ENCODE results near the gene WNT7A. TPM values are rescaled to one million over a fixed set of nuclear protein-coding genes. Genes with fewer than 3 reads are reported as not detected.
A peak's percentile ranks its signal among the peaks of the same experiment; 100 is the strongest.

The WNT7A gene
- total RNA-seq, 1 donor from 2014 or later: not detected

DNA sequence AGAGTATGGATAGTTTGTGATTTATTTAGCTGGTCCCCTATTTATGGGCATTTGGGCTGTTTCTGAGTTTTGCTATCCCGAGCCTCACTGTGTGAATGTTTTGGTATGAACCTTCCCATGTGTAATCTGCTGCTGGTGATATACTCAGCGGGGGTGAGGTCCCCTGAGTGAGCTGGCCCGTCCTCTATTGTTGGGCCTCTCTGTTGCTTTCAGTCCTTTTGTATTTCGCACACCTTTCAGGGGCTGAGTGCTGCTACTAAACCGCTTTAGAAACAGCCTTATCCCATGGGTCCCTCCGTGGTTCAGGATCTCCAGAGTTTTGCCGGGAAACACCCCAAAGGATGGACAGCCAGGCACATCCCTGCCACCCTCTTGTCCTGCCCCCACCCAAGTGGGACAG, 94.5 kb downstream of the WNT7A start:
- TF ChIP-seq, protein P1, sequence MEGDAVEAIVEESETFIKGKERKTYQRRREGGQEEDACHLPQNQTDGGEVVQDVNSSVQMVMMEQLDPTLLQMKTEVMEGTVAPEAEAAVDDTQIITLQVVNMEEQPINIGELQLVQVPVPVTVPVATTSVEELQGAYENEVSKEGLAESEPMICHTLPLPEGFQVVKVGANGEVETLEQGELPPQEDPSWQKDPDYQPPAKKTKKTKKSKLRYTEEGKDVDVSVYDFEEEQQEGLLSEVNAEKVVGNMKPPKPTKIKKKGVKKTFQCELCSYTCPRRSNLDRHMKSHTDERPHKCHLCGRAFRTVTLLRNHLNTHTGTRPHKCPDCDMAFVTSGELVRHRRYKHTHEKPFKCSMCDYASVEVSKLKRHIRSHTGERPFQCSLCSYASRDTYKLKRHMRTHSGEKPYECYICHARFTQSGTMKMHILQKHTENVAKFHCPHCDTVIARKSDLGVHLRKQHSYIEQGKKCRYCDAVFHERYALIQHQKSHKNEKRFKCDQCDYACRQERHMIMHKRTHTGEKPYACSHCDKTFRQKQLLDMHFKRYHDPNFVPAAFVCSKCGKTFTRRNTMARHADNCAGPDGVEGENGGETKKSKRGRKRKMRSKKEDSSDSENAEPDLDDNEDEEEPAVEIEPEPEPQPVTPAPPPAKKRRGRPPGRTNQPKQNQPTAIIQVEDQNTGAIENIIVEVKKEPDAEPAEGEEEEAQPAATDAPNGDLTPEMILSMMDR (IDR thresholded peaks at IDR 0.05): no peak
- TF ChIP-seq EZH2phosphoT487 (IDR thresholded peaks at IDR 0.05): no peak
- TF ChIP-seq EZH2 (IDR thresholded peaks at IDR 0.05): no peak
- peaks cover 2% of the 10 kb centered on the region for H3K27me3 Mint-ChIP-seq (ENCODE audit: insufficient read depth, low read depth)
- H3K36me3 Mint-ChIP-seq: no peaks in the 10 kb centered on the region
- H3K4me3 ChIP-seq: peak overlapping the region; percentile 39
- H3K27ac ChIP-seq: no peak overlapping the region
- H3K79me2 ChIP-seq (ENCODE audit: low read depth): no peaks in the 10 kb centered on the region
- H3K4me3 Mint-ChIP-seq: peak overlapping the region; percentile 58
- peaks cover 84% of the 10 kb centered on the region for H3K4me1 Mint-ChIP-seq
- no peak overlapping the region for H2AFZ ChIP-seq (replicated peaks)
- peaks cover 14% of the 10 kb centered on the region for H3F3A ChIP-seq (ENCODE audit: low read depth)
- H3K9me3 Mint-ChIP-seq: peaks cover 2% of the 10 kb centered on the region
- H3K27ac Mint-ChIP-seq: peak overlapping the region; percentile 94
- no peaks in the 10 kb centered on the region for H3K27me3 ChIP-seq
- H4K20me1 ChIP-seq (ENCODE audit: low read depth): peaks cover 10% of the 10 kb centered on the region
- peaks cover 38% of the 10 kb centered on the region for H3K4me1 ChIP-seq
- no peaks in the 10 kb centered on the region for H3K9me3 ChIP-seq (ENCODE audit: low read depth)
- no peaks in the 10 kb centered on the region for H3K36me3 ChIP-seq
- peak overlapping the region; percentile 81 for H3K4me2 ChIP-seq
- H3K9ac ChIP-seq: no peak overlapping the region
- DNase-seq (ENCODE audit: low spot score): peak; percentile 79

DNA sequence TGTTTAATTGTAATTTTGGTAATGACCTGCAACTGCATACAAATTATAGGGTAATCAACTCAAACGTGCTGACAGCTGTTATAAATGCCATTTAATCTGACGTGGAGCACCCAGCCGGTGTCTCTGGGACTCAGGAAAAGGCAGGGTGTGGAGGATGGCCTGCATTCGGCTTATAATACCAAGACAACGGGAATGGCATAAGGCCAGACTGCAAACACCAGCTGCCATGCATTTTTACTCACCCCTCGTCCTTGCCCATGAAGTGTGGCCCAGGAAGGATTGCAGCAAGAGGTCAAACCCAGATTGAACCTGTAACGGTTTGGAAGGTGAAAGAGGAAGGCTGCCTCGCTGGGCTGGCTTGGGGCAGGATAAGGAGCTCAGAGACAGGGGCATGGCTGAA, 96.4 kb downstream of the WNT7A start:
- Histone ChIP-seq H4K20me1 (ENCODE audit: low read depth) (peaks cover 10% of the 10 kb centered on the region), H3K27ac (no peak overlapping the region), H3K4me1 (peaks cover 38% of the 10 kb centered on the region), H3K27me3 (no peaks in the 10 kb centered on the region), H2AFZ (replicated peaks) (no peak overlapping the region), H3K4me2 (no peak overlapping the region), H3K4me3 (no peak overlapping the region), H3K36me3 (no peaks in the 10 kb centered on the region), H3K9ac (no peak overlapping the region), H3K79me2 (ENCODE audit: low read depth) (no peaks in the 10 kb centered on the region), H3F3A (ENCODE audit: low read depth) (peaks cover 14% of the 10 kb centered on the region), H3K9me3 (ENCODE audit: low read depth) (no peaks in the 10 kb centered on the region)
- peak overlapping the region; percentile 79 for H3K27ac Mint-ChIP-seq
- H3K9me3 Mint-ChIP-seq: peaks cover 2% of the 10 kb centered on the region
- TF ChIP-seq EZH2phosphoT487 (IDR thresholded peaks at IDR 0.05) (no peak), EZH2 (IDR thresholded peaks at IDR 0.05) (no peak)
- TF ChIP-seq, protein P1 (IDR thresholded peaks at IDR 0.05): no peak
- DNase-seq (ENCODE audit: low spot score): no peak
- H3K36me3 Mint-ChIP-seq: no peaks in the 10 kb centered on the region
- peaks cover 71% of the 10 kb centered on the region for H3K4me1 Mint-ChIP-seq
- H3K4me3 Mint-ChIP-seq: no peak overlapping the region
- peaks cover 2% of the 10 kb centered on the region for H3K27me3 Mint-ChIP-seq (ENCODE audit: insufficient read depth, low read depth)

DNA sequence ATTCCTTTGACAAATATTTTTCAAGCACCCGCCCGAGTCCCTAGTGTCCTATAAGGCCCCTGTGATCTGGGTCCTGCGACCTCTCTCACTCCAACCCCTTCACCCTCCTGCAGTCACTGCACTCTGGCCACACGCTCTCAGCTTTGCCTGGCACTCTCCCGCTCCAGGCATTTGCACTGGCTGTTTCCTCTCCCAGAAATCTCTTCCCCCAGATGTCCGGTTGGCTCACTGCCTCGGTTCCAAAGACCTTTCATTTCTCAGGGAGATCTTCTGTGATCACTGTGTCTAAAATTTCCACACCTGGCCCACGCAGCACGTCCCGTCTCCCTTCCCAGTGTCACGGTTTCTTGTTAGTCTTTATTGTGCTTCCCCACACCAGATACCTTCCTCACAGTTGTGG, 97.4 kb downstream of the WNT7A start:
- TF ChIP-seq EZH2 (IDR thresholded peaks at IDR 0.05) (no peak), EZH2phosphoT487 (IDR thresholded peaks at IDR 0.05) (no peak)
- TF ChIP-seq, protein P1 (IDR thresholded peaks at IDR 0.05): no peak
- DNase-seq (ENCODE audit: low spot score): no peak
- Histone ChIP-seq H3K79me2 (ENCODE audit: low read depth) (no peaks in the 10 kb centered on the region), H3K4me2 (no peak overlapping the region), H3K9me3 (ENCODE audit: low read depth) (no peaks in the 10 kb centered on the region), H3K27me3 (no peaks in the 10 kb centered on the region), H2AFZ (replicated peaks) (no peak overlapping the region), H3F3A (ENCODE audit: low read depth) (peaks cover 14% of the 10 kb centered on the region), H3K9ac (no peak overlapping the region), H4K20me1 (ENCODE audit: low read depth) (peaks cover 10% of the 10 kb centered on the region), H3K36me3 (no peaks in the 10 kb centered on the region), H3K4me3 (no peak overlapping the region), H3K27ac (no peak overlapping the region), H3K4me1 (peaks cover 35% of the 10 kb centered on the region)
- H3K36me3 Mint-ChIP-seq: no peaks in the 10 kb centered on the region
- H3K9me3 Mint-ChIP-seq: peaks cover 2% of the 10 kb centered on the region
- H3K27ac Mint-ChIP-seq: peak overlapping the region; percentile 79
- H3K4me3 Mint-ChIP-seq: peak overlapping the region; percentile 14
- H3K4me1 Mint-ChIP-seq: peaks cover 63% of the 10 kb centered on the region
- H3K27me3 Mint-ChIP-seq (ENCODE audit: insufficient read depth, low read depth): peaks cover 2% of the 10 kb centered on the region

Measured in neural progenitor cell (in vitro differentiated cells).